ENCODE data around the gene ADAMTS6. TPM values are rescaled to one million over a fixed set of nuclear protein-coding genes. Genes with fewer than 3 reads are reported as not detected.
"Not testable (repeated sequence)": the region's sequence is repeated elsewhere in the genome, so short reads cannot be mapped to it uniquely, and the experiment has no call there.

Gene ADAMTS6
- total RNA-seq, 1 donor from 2014 or later = 17.6 TPM

DNA sequence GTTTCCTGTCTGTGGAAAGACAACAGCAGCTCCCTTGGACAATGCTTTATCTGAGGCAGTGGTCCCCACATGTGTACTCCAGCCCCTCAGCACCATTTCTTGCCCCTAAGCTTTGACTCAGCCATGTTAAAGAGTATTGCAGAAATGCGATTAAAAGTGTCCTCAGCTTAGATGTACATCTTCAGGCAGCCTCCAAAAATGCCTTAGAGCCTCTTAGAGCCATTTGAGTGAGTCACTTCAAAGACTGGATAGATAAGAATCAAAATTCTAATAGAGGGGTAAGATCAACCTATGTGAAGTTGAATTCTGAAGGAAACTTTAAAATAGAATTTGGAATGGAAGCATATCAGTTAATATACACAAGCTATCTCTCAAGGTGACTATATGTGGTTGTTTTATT is 296.3 kb downstream of the ADAMTS6 start:
- no peaks in the 10 kb centered on the region for H3K36me3 ChIP-seq (ENCODE audit: control insufficient read depth, insufficient read depth, low read length)
- no peak overlapping the region for H3K4me3 ChIP-seq (ENCODE audit: low read depth, low read length)
- TF ChIP-seq, protein P1, sequence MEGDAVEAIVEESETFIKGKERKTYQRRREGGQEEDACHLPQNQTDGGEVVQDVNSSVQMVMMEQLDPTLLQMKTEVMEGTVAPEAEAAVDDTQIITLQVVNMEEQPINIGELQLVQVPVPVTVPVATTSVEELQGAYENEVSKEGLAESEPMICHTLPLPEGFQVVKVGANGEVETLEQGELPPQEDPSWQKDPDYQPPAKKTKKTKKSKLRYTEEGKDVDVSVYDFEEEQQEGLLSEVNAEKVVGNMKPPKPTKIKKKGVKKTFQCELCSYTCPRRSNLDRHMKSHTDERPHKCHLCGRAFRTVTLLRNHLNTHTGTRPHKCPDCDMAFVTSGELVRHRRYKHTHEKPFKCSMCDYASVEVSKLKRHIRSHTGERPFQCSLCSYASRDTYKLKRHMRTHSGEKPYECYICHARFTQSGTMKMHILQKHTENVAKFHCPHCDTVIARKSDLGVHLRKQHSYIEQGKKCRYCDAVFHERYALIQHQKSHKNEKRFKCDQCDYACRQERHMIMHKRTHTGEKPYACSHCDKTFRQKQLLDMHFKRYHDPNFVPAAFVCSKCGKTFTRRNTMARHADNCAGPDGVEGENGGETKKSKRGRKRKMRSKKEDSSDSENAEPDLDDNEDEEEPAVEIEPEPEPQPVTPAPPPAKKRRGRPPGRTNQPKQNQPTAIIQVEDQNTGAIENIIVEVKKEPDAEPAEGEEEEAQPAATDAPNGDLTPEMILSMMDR (IDR thresholded peaks at IDR 0.05; ENCODE audit: insufficient read depth, low read length, severe bottlenecking) = no peak
- H3K27me3 ChIP-seq (ENCODE audit: control insufficient read depth, insufficient read depth, low read length) = no peaks in the 10 kb centered on the region
- FAIRE-seq (no peak), DNase-seq (ENCODE audit: low read depth) (no peak)

DNA sequence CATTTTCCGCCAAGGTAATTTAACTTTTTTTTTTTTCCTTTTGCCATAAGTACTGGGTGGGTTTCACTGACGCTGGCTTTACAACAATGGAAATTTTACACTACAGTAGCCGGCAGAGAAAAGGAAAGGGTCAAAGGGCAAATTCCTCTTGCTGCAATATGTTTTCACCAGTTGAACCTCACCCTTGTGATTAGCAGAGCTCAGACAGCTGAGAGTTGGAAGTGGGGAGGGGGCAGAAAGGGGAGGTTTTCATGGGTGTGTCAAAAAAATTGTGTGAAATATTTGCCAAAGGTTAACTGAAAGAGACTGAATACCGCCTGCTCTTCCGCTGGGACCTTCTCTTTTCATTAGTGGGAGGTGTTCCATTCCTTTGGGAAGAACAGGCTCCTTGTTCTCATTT is 296.9 kb downstream of the ADAMTS6 start:
- TF ChIP-seq, protein P1 (IDR thresholded peaks at IDR 0.05; ENCODE audit: insufficient read depth, low read length, severe bottlenecking) = no peak
- H3K27me3 ChIP-seq (ENCODE audit: control insufficient read depth, insufficient read depth, low read length) = no peaks in the 10 kb centered on the region
- H3K36me3 ChIP-seq (ENCODE audit: control insufficient read depth, insufficient read depth, low read length) = no peaks in the 10 kb centered on the region
- no peak for DNase-seq (ENCODE audit: low read depth)
- FAIRE-seq = no peak
- H3K4me3 ChIP-seq (ENCODE audit: low read depth, low read length) = no peak overlapping the region

DNA sequence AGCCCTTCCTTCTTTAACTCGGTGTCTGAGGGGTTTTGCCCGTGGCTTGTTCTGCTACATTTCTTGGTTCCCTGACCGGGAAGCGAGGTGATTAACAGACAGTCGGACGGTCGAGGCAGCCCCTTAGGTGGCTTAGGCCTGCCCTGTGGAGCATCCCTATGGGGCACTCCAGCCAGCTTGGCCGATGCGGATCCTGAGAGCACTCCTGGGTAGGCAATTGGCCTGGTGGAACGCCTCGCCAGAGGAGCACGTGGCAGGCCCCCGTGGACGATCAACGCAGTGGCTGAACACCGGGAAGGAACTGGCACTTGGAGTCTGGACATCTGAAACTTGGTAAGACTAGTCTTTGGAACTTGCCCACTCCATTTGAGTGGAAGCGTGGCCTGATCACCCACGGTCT is 307.5 kb downstream of the ADAMTS6 start:
- not testable (repeated sequence) for H3K27me3 ChIP-seq (ENCODE audit: control insufficient read depth, insufficient read depth, low read length); H3K36me3 ChIP-seq (ENCODE audit: control insufficient read depth, insufficient read depth, low read length); FAIRE-seq; DNase-seq (ENCODE audit: low read depth); H3K4me3 ChIP-seq (ENCODE audit: low read depth, low read length)

DNA sequence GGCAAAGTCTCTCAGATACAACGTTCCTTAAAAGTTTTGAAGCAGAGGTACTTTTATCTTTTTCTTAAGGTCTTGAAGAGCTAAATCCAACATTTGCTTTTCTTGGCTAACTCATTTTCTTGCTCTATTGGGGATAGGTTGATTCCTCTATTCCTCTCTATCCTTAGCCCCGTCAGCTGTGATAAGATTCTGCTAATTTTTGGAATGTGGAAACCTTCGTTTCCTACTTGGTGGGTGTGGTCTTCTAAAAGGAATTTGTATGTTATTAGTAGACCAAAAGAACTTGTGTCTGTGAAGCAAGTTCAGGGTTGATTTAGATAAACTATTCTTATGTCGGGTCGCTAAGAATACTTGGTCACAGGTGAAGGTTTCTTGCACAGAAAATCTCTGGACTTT is 308.6 kb downstream of the ADAMTS6 start:
- Histone ChIP-seq H3K4me3 (ENCODE audit: low read depth, low read length) (no peak overlapping the region), H3K27me3 (ENCODE audit: control insufficient read depth, insufficient read depth, low read length) (no peaks in the 10 kb centered on the region), H3K36me3 (ENCODE audit: control insufficient read depth, insufficient read depth, low read length) (no peaks in the 10 kb centered on the region)
- DNase-seq (ENCODE audit: low read depth) (no peak), FAIRE-seq (no peak)
- TF ChIP-seq, protein P1 (IDR thresholded peaks at IDR 0.05; ENCODE audit: insufficient read depth, low read length, severe bottlenecking) = no peak

DNA sequence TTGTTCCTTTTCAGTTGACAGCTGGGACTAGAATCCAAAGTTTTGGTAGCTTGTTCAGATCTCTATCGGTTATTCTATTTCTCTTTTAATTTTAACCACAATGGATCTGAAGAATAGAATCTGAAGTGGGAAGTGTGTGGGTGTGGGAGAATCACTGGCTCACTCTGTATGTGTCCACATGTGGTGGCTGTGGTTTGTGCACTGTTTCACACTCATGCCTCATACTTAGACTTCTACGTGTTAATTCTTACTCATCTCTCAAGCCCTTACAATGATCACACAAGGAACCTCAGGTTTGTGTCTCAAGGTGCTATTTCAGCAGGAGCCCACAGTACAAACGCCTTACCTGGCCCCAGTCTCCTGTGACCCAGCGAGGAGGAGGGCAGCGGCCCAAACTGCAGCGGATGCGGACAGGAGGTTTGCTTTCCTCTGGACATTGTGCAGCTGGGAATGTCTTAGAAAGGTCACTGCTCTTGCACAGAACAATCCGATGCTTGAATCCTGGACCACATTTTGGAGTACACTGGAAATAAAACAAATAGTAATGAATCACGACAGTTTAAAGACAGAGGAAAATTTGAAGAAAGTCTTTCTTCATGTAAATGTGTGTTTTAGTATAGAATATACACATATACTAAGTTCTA is 309.1 kb downstream of the ADAMTS6 start:
- Histone ChIP-seq H3K27me3 (ENCODE audit: control insufficient read depth, insufficient read depth, low read length) (no peaks in the 10 kb centered on the region), H3K36me3 (ENCODE audit: control insufficient read depth, insufficient read depth, low read length) (no peaks in the 10 kb centered on the region), H3K4me3 (ENCODE audit: low read depth, low read length) (no peak overlapping the region)
- DNase-seq (ENCODE audit: low read depth) (peak; percentile 97), FAIRE-seq (no peak)
- TF ChIP-seq, protein P1 (IDR thresholded peaks at IDR 0.05; ENCODE audit: insufficient read depth, low read length, severe bottlenecking) = no peak

DNA sequence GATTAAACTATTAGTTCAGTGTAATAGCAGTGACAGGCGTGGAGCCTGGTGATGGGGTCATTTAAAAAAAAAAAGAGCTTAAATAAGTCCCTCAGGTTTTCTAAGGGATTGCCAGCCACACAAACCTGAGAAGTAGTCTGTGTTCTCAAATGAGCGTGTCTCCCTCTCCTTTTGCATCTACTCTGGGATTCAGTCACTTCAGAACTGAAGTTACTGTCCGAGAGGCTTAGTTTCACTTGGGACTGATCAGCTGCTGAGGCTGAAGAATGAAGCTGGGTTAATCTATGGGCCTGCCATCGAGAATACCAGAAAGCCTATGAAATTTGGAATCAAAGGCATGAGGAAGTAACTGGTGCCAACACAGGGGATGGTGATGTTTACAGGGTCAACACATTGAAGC is 310.1 kb downstream of the ADAMTS6 start:
- TF ChIP-seq, protein P1 (IDR thresholded peaks at IDR 0.05; ENCODE audit: insufficient read depth, low read length, severe bottlenecking) = no peak
- FAIRE-seq (no peak), DNase-seq (ENCODE audit: low read depth) (no peak)
- H3K27me3 ChIP-seq (ENCODE audit: control insufficient read depth, insufficient read depth, low read length) = no peaks in the 10 kb centered on the region
- H3K4me3 ChIP-seq (ENCODE audit: low read depth, low read length) = no peak overlapping the region
- H3K36me3 ChIP-seq (ENCODE audit: control insufficient read depth, insufficient read depth, low read length) = no peaks in the 10 kb centered on the region

All from bronchial epithelial cell (primary cell).